Effector memory CD8-positive, alpha-beta T cell (primary cell): ENCODE results near the gene PSEN1.

Source experiments
- ATAC-seq: fragments of 150-1000 bp; cut with Tn5 transposase; replicated peaks from 2 replicates; pipeline ENCODE4 v1.10.0; 2021; ENCODE audit warnings: mild to moderate bottlenecking, moderate library complexity
- DNase-seq, 3 experiments: peaks; one replicate each; pipeline ENCODE4 v3.0.0; 2021
- H3K27ac Mint-ChIP-seq, 2 donors: one replicate each; pipeline ENCODE4 v1.8.0; 2022; ENCODE audit warnings: mild to moderate bottlenecking in 2 of 2, mixed read lengths in 2 of 2, moderate library complexity in 2 of 2
- H3K27me3 Mint-ChIP-seq, 2 donors: one replicate each; pipeline ENCODE4 v1.8.0; 2022; ENCODE audit warnings: mixed read lengths in 2 of 2
- H3K36me3 Mint-ChIP-seq: one replicate; pipeline ENCODE4 v1.8.0; 2022; ENCODE audit warnings: mild to moderate bottlenecking, moderate library complexity, mixed read lengths; ENCODE audit not compliant: insufficient read depth
- H3K4me1 Mint-ChIP-seq, 2 donors: one replicate each; pipeline ENCODE4 v1.8.0; 2022; ENCODE audit warnings: low read depth in 2 of 2, mixed read lengths in 2 of 2
- H3K4me3 Mint-ChIP-seq, 2 donors: one replicate each; pipeline ENCODE4 v1.8.0; 2022; ENCODE audit warnings: mild to moderate bottlenecking in 2 of 2, mixed read lengths in 2 of 2, moderate library complexity in 2 of 2
- H3K9me3 Mint-ChIP-seq, 2 donors: one replicate each; pipeline ENCODE4 v1.8.0; 2022; ENCODE audit warnings: mixed read lengths in 2 of 2

PSEN1 gene

DNA sequence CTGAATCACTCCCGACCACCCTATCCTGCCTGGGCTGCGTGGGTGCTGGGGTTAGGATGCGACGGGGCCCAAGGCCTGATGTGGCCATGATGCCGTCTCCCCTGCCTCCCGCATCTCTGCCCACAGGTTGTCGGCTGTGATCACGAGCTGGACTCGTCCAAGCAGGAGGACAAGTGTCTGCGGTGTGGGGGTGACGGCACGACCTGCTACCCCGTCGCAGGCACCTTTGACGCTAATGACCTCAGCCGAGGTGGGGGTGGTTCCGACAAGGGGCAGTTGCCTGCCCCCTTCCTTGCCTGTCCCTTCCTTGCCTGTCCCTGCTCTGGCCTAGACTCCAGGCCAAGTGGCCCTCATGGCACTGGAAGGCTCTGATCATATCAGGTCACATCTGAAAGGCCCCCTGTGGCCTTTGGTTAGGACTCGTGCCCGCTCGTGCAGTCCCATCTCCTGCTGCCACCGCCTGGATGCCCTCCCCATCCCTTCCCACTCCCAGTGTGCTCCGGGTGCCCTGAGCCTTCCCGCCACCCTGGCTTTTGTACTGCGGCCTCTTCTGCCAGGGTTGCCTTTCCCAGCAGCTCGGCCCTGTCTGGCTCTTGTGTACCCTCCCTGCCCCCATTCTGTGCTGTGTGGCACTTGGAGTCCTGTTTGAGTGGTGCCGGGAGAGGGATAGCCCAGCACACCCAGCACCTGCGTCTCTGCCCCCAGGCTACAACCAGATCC, 114.6 kb downstream of the PSEN1 start:
- peaks cover 17 to 23% of the 10 kb centered on the region in 2 donors for H3K4me1 Mint-ChIP-seq
- ATAC-seq (no peak), DNase-seq (no peak)
- no peak overlapping the region for H3K27ac Mint-ChIP-seq
- H3K36me3 Mint-ChIP-seq = peaks cover 4% of the 10 kb centered on the region
- H3K27me3 Mint-ChIP-seq = no peaks in the 10 kb centered on the region
- H3K4me3 Mint-ChIP-seq = no peak overlapping the region
- no peaks in the 10 kb centered on the region for H3K9me3 Mint-ChIP-seq

DNA sequence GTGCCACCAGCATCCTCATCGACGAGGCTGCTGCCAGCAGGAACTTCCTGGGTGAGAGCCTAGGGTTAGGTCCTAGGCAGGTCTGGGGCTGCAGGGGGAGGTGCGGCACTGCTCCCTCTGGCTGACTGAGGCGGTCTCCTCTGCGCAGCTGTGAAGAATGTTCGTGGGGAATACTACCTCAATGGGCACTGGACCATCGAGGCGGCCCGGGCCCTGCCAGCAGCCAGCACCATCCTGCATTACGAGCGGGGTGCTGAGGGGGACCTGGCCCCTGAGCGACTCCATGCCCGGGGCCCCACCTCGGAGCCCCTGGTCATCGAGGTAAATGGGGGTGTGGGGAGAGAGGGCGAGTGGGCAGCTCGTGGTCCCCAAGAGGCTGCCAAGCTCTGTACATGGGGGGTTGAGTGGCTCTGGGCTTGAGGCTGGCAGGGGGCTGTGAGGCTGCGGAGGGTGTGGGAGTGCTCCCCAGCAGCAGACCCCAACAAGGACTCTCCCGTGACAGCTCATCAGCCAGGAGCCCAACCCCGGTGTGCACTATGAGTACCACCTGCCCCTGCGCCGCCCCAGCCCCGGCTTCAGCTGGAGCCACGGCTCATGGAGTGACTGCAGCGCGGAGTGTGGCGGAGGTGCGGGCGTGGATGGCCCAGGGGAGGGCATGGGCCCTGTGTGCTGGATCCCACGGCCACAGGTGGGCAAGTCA, 115.4 kb downstream of the PSEN1 start:
- ATAC-seq (no peak), DNase-seq (no peak)
- H3K9me3 Mint-ChIP-seq = no peaks in the 10 kb centered on the region
- H3K4me3 Mint-ChIP-seq = no peak overlapping the region
- no peak overlapping the region for H3K27ac Mint-ChIP-seq
- H3K36me3 Mint-ChIP-seq = no peaks in the 10 kb centered on the region
- peaks cover 13 to 20% of the 10 kb centered on the region in 2 donors for H3K4me1 Mint-ChIP-seq
- no peaks in the 10 kb centered on the region for H3K27me3 Mint-ChIP-seq

DNA sequence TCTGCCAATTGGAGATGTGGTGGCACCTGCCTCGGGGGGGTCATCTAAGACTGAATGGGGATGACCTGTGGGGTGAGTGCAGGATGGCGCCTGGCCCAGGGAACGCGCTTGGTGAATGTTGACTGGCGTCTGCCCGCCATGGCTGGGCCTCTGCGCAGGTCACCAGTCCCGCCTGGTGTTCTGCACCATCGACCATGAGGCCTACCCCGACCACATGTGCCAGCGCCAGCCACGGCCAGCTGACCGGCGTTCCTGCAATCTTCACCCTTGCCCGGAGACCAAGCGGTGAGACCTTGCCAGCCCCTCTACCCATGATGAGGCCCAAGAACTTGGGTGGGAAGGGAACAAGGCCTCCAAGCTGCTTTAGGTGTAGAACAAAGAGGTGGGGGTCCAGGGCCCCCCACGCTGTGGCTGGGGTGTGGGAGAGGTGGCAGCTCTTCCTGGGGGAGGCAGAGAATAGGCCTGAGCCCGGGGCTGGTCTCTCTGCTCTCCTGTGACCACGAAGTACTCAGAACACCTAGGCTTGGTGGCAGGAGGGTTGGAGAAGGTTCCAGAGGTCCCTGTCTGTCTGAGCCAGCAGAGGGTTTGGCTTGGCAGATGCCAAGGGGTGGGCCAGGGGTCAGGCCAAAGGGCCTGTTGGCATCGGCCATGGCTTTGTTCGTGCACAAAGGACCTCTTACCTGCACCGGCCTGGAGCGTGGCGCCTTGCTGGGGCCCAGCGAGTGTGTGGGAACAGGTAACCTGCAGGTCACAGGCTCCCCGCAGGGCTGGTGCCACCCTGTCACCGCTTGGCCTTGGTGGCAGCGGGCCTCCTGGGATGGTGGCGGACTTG, 116.4 kb downstream of the PSEN1 start:
- no peak for ATAC-seq
- H3K27me3 Mint-ChIP-seq = no peaks in the 10 kb centered on the region
- DNase-seq = no peak
- no peak overlapping the region for H3K27ac Mint-ChIP-seq
- H3K9me3 Mint-ChIP-seq = no peaks in the 10 kb centered on the region
- no peaks in the 10 kb centered on the region for H3K36me3 Mint-ChIP-seq
- peaks cover 4 to 9% of the 10 kb centered on the region in 2 donors for H3K4me1 Mint-ChIP-seq
- H3K4me3 Mint-ChIP-seq = no peak overlapping the region

DNA sequence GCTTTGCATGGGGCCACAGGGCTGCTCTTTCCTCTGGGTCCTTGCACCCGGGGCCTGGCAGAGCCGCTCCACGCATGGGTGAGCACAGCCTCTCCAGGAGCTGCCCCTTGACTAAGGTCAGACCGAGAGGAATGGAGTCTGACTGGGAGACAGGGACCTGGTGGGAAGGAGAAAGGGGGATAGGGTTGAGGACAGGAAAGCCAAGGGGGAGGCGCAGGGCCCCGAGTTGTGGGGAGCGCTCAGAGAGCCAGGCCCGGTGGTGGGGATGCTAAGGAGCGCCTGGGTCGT, 117.0 kb downstream of the PSEN1 start:
- DNase-seq = no peak
- H3K27me3 Mint-ChIP-seq = no peaks in the 10 kb centered on the region
- no peak overlapping the region for H3K27ac Mint-ChIP-seq
- H3K4me3 Mint-ChIP-seq = no peak overlapping the region
- no peak for ATAC-seq
- H3K9me3 Mint-ChIP-seq = no peaks in the 10 kb centered on the region
- peaks cover 0 to 4% of the 10 kb centered on the region in 2 donors for H3K4me1 Mint-ChIP-seq
- no peaks in the 10 kb centered on the region for H3K36me3 Mint-ChIP-seq

DNA sequence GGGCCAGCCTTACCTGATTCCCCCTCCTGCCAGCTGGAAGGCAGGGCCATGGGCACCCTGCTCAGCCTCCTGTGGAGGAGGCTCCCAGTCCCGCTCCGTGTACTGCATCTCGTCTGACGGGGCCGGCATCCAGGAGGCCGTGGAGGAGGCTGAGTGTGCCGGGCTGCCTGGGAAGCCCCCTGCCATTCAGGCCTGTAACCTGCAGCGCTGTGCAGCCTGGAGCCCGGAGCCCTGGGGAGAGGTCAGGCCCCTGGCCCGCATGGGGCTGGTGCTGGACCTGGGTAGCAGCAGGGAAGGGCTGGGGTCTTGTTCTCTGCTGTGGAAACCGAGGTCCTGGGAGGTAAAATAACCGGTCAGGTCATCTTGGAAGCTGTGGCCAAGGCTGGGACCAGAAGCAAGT, 117.4 kb downstream of the PSEN1 start:
- no peak overlapping the region for H3K4me3 Mint-ChIP-seq
- no peak for ATAC-seq
- DNase-seq = no peak
- no peaks in the 10 kb centered on the region for H3K4me1 Mint-ChIP-seq
- H3K27me3 Mint-ChIP-seq = no peaks in the 10 kb centered on the region
- H3K36me3 Mint-ChIP-seq = no peaks in the 10 kb centered on the region
- H3K27ac Mint-ChIP-seq = no peak overlapping the region
- H3K9me3 Mint-ChIP-seq = no peaks in the 10 kb centered on the region

DNA sequence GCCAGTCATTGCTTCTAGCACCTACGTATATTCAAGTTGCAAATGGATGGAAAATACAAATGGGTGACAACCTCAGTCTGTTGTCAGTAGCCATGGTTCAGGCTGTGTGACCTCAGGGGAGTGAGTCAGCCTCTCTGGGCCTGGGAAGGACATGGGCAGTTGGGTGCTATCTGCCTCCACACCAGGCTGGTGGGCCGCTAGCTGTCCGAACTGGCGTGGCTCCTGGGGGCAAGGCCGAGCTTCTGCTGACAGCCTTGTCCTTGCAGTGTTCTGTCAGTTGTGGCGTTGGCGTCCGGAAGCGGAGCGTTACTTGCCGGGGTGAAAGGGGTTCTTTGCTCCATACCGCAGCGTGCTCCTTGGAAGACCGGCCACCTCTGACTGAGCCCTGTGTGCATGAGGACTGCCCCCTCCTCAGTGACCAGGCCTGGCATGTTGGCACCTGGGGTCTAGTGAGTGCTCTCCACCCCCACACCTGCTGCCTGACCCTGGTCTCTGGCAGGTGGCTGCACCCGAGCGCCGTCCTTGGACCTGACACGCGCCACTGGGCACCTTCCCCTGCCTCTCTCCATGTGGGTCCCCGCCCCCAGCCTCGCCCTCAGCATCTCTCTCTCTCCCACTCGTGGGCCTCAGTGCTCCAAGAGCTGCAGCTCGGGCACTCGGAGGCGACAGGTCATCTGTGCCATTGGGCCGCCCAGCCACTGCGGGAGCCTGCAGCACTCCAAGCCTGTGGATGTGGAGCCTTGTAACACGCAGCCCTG, 118.1 kb downstream of the PSEN1 start:
- Mint-ChIP-seq H3K27ac (no peak overlapping the region), H3K9me3 (no peaks in the 10 kb centered on the region), H3K36me3 (no peaks in the 10 kb centered on the region), H3K27me3 (no peaks in the 10 kb centered on the region), H3K4me3 (no peak overlapping the region), H3K4me1 (no peaks in the 10 kb centered on the region)
- ATAC-seq = no peak
- DNase-seq = no peak

DNA sequence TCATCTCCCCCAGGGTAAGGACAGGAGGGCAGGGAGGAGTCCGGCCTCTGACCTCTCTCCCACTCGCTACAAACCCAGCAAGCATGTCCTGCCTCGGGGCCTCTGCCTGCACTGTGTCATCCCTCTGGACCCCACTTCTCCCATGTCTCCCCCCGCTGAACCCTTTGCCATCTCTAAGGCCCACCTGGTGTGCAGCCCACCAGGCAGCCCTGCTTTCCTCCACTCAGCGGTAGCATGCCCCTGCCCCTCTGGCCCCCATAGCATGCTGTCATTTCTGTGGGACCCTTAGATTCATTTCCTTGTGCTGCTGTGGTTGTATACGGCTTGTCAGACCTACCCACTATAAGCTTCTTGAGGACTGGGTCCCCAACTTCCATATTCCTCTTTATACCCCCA, 118.7 kb downstream of the PSEN1 start:
- DNase-seq (no peak), ATAC-seq (no peak)
- H3K4me3 Mint-ChIP-seq = no peak overlapping the region
- H3K36me3 Mint-ChIP-seq = no peaks in the 10 kb centered on the region
- H3K27ac Mint-ChIP-seq = no peak overlapping the region
- no peaks in the 10 kb centered on the region for H3K9me3 Mint-ChIP-seq
- H3K27me3 Mint-ChIP-seq = no peaks in the 10 kb centered on the region
- H3K4me1 Mint-ChIP-seq = no peaks in the 10 kb centered on the region

DNA sequence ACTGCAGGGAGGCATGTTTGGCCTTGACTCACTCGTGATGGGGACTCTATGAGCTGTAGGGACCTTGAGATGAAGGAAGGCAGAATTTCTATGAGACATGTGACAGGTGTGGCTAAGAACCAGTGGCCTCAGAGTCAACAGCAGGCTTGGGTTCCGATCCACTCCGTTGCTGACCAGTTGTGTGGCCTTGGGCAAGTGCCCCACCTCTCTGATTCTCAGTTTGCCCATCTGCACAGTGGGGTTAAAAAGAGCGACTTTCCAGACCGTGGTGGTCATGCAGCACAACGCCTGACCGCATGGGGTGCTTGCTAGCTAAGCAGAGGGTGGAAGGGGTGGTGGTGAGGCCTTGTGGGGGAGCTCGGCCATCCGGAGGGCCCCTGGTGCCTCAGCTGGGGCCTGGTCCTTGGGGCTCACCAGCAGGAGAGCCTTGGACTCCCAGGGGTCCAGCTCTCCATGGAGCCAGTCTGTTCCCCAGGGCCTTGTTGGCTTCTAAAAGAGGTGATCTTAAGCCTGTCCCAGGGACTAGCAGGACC, 119.5 kb downstream of the PSEN1 start:
- H3K36me3 Mint-ChIP-seq = no peaks in the 10 kb centered on the region
- H3K4me1 Mint-ChIP-seq = no peaks in the 10 kb centered on the region
- no peak for DNase-seq
- peaks cover 0 to under 1% of the 10 kb centered on the region in 2 donors for H3K27me3 Mint-ChIP-seq
- no peak overlapping the region for H3K4me3 Mint-ChIP-seq
- ATAC-seq = no peak
- H3K9me3 Mint-ChIP-seq = no peaks in the 10 kb centered on the region
- no peak overlapping the region for H3K27ac Mint-ChIP-seq

DNA sequence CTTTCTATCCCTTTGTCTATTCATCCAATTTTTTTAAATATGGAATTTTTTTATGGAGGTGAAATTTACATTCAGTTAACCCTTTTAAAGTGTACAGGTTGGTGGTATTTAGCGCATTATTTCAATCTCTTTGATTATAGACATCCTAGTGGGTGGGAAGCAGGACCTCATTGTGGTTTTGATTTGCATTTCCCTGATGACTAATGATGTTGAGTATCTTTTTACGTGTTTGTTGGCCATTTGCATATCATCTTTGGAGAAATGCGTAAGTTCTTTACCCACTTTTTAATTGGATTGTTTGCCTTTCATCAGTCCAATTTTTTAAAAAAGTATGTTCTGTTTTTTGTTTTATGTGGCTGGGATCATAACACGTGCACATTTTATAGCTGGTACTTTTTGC, 121.8 kb downstream of the PSEN1 start:
- Mint-ChIP-seq H3K36me3 (no peaks in the 10 kb centered on the region), H3K4me3 (no peak overlapping the region), H3K27ac (no peak overlapping the region), H3K27me3 (peaks cover 0 to 12% of the 10 kb centered on the region in 2 donors), H3K4me1 (no peaks in the 10 kb centered on the region), H3K9me3 (no peaks in the 10 kb centered on the region)
- ATAC-seq (no peak), DNase-seq (no peak)

DNA sequence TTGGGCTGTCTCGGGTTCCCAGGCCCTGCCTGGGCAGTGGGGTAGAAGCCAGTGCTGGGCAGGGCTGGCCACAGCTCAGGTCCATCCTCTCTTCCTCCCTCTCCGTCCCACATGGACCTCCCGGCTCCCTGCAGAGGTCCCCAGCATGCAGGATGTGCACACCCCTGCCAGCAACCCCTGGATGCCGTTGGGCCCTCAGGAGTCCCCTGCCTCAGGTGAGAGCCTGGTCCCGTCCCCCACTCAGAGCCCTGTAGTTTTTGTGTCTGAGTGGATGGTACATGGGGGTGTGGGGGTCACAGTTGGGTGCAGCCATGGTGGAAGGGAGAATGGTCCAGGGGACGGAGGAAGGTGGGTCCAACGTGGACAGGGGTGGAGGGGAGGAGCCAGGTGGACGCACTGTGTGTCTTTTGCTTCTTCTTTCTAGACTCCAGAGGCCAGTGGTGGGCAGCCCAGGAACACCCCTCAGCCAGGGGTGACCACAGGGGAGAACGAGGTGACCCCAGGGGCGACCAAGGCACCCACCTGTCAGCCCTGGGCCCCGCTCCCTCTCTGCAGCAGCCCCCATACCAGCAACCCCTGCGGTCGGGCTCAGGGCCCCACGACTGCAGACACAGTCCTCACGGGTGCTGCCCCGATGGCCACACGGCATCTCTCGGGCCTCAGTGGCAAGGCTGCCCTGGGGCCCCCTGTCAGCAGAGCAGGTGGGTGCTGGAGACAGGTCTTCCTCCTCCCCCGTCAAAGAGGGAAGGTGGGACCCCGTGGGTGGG, 122.7 kb downstream of the PSEN1 start:
- H3K9me3 Mint-ChIP-seq = no peaks in the 10 kb centered on the region
- no peaks in the 10 kb centered on the region for H3K4me1 Mint-ChIP-seq
- no peak overlapping the region for H3K4me3 Mint-ChIP-seq
- H3K36me3 Mint-ChIP-seq = no peaks in the 10 kb centered on the region
- peaks cover 4 to 22% of the 10 kb centered on the region in 2 donors for H3K27me3 Mint-ChIP-seq
- H3K27ac Mint-ChIP-seq = no peak overlapping the region
- ATAC-seq (no peak), DNase-seq (no peak)

DNA sequence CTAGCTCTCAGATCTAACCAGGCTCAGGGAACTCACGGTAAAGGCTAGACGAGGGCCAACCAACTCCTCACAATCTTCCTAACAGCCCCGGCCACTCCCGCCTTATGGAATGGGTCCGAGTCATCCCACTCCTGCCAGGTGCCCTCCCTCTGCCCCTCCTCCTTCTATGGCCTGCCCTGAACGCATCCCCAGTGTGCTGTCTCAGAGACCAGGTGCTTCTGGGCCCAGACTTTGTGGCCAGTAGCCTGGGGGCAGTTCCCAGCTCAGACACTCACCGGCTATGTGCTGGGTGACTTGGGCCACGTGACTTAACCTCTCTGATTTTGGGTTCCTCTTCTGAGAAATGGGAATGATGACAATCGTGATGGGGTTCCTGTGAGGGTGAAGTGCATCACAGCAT, 123.5 kb downstream of the PSEN1 start:
- peaks cover 12 to 30% of the 10 kb centered on the region in 2 donors for H3K27me3 Mint-ChIP-seq
- ATAC-seq = no peak
- no peak overlapping the region for H3K27ac Mint-ChIP-seq
- H3K4me1 Mint-ChIP-seq = no peaks in the 10 kb centered on the region
- H3K36me3 Mint-ChIP-seq = no peaks in the 10 kb centered on the region
- no peaks in the 10 kb centered on the region for H3K9me3 Mint-ChIP-seq
- no peak for DNase-seq
- H3K4me3 Mint-ChIP-seq = no peak overlapping the region

DNA sequence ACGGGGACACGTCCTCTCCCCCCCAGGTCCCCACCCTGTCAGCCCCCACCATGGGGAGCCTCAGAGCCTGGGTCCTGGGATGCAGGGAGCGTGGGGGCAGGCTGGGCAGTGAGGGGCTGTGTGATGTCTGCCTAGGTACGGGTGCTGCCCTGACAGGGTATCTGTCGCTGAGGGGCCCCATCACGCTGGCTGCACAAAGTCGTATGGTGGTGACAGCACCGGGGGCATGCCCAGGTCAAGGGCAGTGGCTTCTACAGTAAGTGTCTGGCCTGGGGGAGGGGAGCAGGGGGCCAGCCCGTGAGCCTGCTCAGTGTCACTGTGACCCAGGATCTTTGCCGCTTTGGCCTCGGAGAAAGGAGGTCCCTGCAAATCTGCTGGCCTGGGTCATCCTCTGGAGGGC, 124.3 kb downstream of the PSEN1 start:
- H3K27me3 Mint-ChIP-seq = peaks cover 14 to 36% of the 10 kb centered on the region in 2 donors
- DNase-seq = no peak
- ATAC-seq = no peak
- no peak overlapping the region for H3K4me3 Mint-ChIP-seq
- no peak overlapping the region for H3K27ac Mint-ChIP-seq
- H3K4me1 Mint-ChIP-seq = no peaks in the 10 kb centered on the region
- no peaks in the 10 kb centered on the region for H3K9me3 Mint-ChIP-seq
- H3K36me3 Mint-ChIP-seq = no peaks in the 10 kb centered on the region

DNA sequence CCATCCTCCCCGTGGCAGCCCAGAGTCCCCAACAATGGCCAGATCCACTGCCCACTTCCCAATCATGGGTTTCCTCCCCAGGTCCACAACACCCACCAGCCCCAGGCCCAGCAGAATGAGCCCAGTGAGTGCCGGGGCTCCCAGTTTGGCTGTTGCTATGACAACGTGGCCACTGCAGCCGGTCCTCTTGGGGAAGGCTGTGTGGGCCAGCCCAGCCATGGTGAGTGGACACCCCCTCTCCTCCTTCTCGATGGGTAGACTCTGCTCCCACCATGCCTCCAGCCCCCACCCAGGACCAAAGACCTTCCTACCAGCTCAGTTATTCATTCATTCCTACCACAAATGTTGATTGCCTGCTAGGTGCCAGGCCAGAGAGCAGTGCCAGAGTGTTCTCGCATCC, 124.8 kb downstream of the PSEN1 start:
- Mint-ChIP-seq H3K27me3 (peaks cover 14 to 36% of the 10 kb centered on the region in 2 donors), H3K4me3 (no peak overlapping the region), H3K27ac (no peak overlapping the region), H3K36me3 (no peaks in the 10 kb centered on the region), H3K4me1 (no peaks in the 10 kb centered on the region), H3K9me3 (no peaks in the 10 kb centered on the region)
- no peak for ATAC-seq
- no peak for DNase-seq
